Uterus (tissue), 4 donors: Measurements from ENCODE around the gene PHACTR2. TPM values are rescaled to one million over a fixed set of nuclear protein-coding genes. Genes with fewer than 3 reads are reported as not detected.
A peak's percentile ranks its signal among the peaks of the same experiment; 100 is the strongest.
"Not testable (repeated sequence)": the region's sequence is repeated elsewhere in the genome, so short reads cannot be mapped to it uniquely, and the experiment has no call there.

Experiments
- DNase-seq, 2 donors: peaks; one replicate each; pipeline ENCODE4 v3.0.0-alpha.2; 2019 to 2020
- H3K27ac ChIP-seq, 2 donors: fragments of 200-600 bp; sonication (generic); 1 replicate in 1 of 2; 2 replicates in 1 of 2; pipeline ENCODE4 v1.5.1; 2016 to 2018
- H3K27me3 ChIP-seq, 2 donors: fragments of 200-600 bp; sonication (generic); one replicate each; pipeline ENCODE4 v1.5.1; 2018 to 2019; ENCODE audit warnings: control low read depth in 1 of 2
- H3K36me3 ChIP-seq, 2 donors: fragments of 200-600 bp; sonication (generic); one replicate each; pipeline ENCODE4 v1.5.1; 2019; ENCODE audit warnings: control low read depth in 1 of 2
- H3K4me1 ChIP-seq, 2 donors: fragments of 200-600 bp; sonication (generic); one replicate each; pipeline ENCODE4 v1.5.1; 2018 to 2019; ENCODE audit warnings: control low read depth in 1 of 2
- H3K4me3 ChIP-seq, 2 donors: fragments of 200-600 bp; sonication (generic); 1 replicate in 1 of 2; 2 replicates in 1 of 2; pipeline ENCODE4 v1.5.1; 2018 to 2019; ENCODE audit warnings: mild to moderate bottlenecking in 1 of 2
- H3K9me3 ChIP-seq, 2 donors: fragments of 200-600 bp; sonication (generic); one replicate each; pipeline ENCODE4 v1.5.1; 2019; ENCODE audit warnings: control low read depth in 1 of 2
- CTCF ChIP-seq, 4 experiments: fragments of 200-600 bp in 2 of 4; fragments of 450-650 bp in 2 of 4; sonication (generic) in 2 of 4; IDR thresholded peaks; one replicate each; pipeline ENCODE4 v1.5.1; 2016 to 2019; ENCODE audit warnings: antibody characterized with exemption in 4 of 4, mild to moderate bottlenecking in 2 of 4, moderate library complexity in 1 of 4
- POLR2A ChIP-seq, 2 donors: fragments of 450-650 bp; IDR thresholded peaks; one replicate each; pipeline ENCODE4 v1.6.1; 2016; ENCODE audit warnings: antibody characterized with exemption in 2 of 2, mild to moderate bottlenecking in 1 of 2, moderate library complexity in 1 of 2
- intact Hi-C: fragments of 100-400 bp; cut with DNase I; formaldehyde crosslinking; loops from one replicate; pipeline ENCODE4 v1.15.1; 2023; ENCODE audit warnings: low total_unique reads
- total RNA-seq, 4 donors: library from RNA; depleted of rRNA in 3 of 4; stranded (reverse); fragments of >200 nt in 3 of 4; gene quantifications; one replicate each; pipeline versions ENCODE4 v1.1.0 to v1.2.4, GENCODE V29; 2014 to 2023
- donor health status: DM: yes; HTN: yes; CAD: no.

The PHACTR2 gene
- total RNA-seq, 4 donors from 2014 or later = 78.2 to 145 (median 90.1) TPM

- Histone ChIP-seq H3K27me3 (no peaks in the 10 kb centered on the region), H3K27ac (peak overlapping the region in 1 of 2 donors; percentile 97), H3K36me3 (no peaks in the 10 kb centered on the region), H3K4me3 (peak overlapping the region; percentile 72 to 98), H3K9me3 (no peaks in the 10 kb centered on the region), H3K4me1 (no peaks in the 10 kb centered on the region)
- intact Hi-C loops = no loop called here
- no peak for DNase-seq
- TF ChIP-seq CTCF (IDR thresholded peaks at IDR 0.05) (no peak), POLR2A (IDR thresholded peaks at IDR 0.05) (no peak)
Measured at GRCh38 chr6:143844006-143844405, 166.2 kb downstream of the PHACTR2 start.

GRCh38 chr6:143845033-143845432 lies 167.3 kb downstream of the PHACTR2 start:
- no peak overlapping the region for H3K4me3 ChIP-seq
- H3K9me3 ChIP-seq = no peaks in the 10 kb centered on the region
- no peaks in the 10 kb centered on the region for H3K36me3 ChIP-seq
- intact Hi-C loops = no loop called here
- TF ChIP-seq CTCF (IDR thresholded peaks at IDR 0.05) (no peak), POLR2A (IDR thresholded peaks at IDR 0.05) (no peak)
- no peak for DNase-seq
- no peaks in the 10 kb centered on the region for H3K4me1 ChIP-seq
- H3K27ac ChIP-seq = no peak overlapping the region
- no peaks in the 10 kb centered on the region for H3K27me3 ChIP-seq

DNA sequence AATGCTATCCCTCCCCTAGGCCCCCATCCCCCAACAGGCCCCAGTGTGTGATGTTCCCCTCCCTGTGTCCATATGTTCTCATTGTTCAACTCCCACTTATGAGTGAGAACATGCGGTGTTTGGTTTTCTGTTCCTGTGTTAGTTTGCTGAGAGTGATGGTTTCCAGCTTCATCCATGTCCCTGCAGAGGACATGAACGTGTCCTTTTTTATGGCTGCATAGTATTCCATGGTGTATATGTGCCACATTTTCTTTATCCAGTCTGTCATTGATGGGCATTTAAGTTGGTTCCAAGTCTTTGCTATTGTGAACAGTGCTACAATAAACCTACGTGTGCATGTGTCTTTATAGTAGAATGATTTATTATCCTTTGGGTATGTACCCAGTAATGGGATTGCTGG lies 173.9 kb downstream of the PHACTR2 start:
- intact Hi-C loops, H3K27me3 ChIP-seq, H3K36me3 ChIP-seq, H3K9me3 ChIP-seq, H3K4me3 ChIP-seq, H3K4me1 ChIP-seq, H3K27ac ChIP-seq, DNase-seq: not testable (repeated sequence)

GRCh38 chr6:143855057-143855456 lies 177.3 kb downstream of the PHACTR2 start:
- H3K27me3 ChIP-seq, H3K9me3 ChIP-seq, H3K36me3 ChIP-seq, DNase-seq, H3K4me1 ChIP-seq, H3K27ac ChIP-seq, H3K4me3 ChIP-seq, intact Hi-C loops: not testable (repeated sequence)

DNA sequence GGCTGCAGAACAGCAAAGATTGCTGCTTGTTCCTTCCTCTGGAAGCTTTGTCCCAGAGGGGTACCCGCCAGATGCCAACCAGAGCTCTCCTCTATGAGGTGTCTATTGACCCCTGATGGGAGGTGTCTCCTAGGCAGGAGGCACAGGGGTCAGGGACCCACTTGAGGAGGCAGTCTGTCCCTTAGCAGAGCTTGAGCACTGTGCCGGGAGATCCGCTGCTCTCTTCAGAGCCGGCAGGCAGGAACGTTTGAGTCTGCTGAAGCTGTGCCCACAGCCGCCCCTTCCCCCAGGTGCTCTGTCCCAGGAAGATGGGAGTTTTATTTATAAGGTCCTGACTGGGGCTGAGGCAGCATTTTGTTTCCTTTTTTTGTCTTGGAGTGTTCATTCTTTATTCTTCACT lies 179.0 kb downstream of the PHACTR2 start:
- H3K4me1 ChIP-seq, DNase-seq, H3K9me3 ChIP-seq, H3K4me3 ChIP-seq, H3K27ac ChIP-seq, intact Hi-C loops, H3K27me3 ChIP-seq, H3K36me3 ChIP-seq: not testable (repeated sequence)

GRCh38 chr6:143857651-143858050 lies 179.9 kb downstream of the PHACTR2 start:
- Histone ChIP-seq H3K27ac (no peak overlapping the region), H3K27me3 (no peaks in the 10 kb centered on the region), H3K36me3 (no peaks in the 10 kb centered on the region), H3K4me1 (no peaks in the 10 kb centered on the region), H3K9me3 (peaks cover 0 to 4% of the 10 kb centered on the region in 2 donors), H3K4me3 (no peak overlapping the region)
- TF ChIP-seq POLR2A (IDR thresholded peaks at IDR 0.05) (no peak), CTCF (IDR thresholded peaks at IDR 0.05) (no peak)
- no peak for DNase-seq
- intact Hi-C loops = no loop called here

GRCh38 chr6:143859891-143860660 lies 182.3 kb downstream of the PHACTR2 start:
- H3K4me1 ChIP-seq = no peaks in the 10 kb centered on the region
- no peak for TF ChIP-seq POLR2A (IDR thresholded peaks at IDR 0.05)
- no peak for TF ChIP-seq CTCF (IDR thresholded peaks at IDR 0.05)
- H3K27ac ChIP-seq = no peak overlapping the region
- H3K9me3 ChIP-seq = no peaks in the 10 kb centered on the region
- intact Hi-C loops = no loop called here
- DNase-seq = no peak
- no peak overlapping the region for H3K4me3 ChIP-seq
- no peaks in the 10 kb centered on the region for H3K27me3 ChIP-seq
- no peaks in the 10 kb centered on the region for H3K36me3 ChIP-seq
